WI38 (cell line): ENCODE data around the gene EID2.
A peak's percentile ranks its signal among the peaks of the same experiment; 100 is the strongest.

Experiments used
- H3K4me3 ChIP-seq: 2 replicates; pipeline ENCODE4 v1.5.1; 2011; ENCODE audit warnings: low read depth, mild to moderate bottlenecking, control low read depth, low read length
- CTCF ChIP-seq: IDR thresholded peaks from 2 replicates; pipeline ENCODE4 v1.5.1; 2012; ENCODE audit warnings: low read depth, mild to moderate bottlenecking, control low read depth, low read length

The EID2 gene

GRCh38 chr19:39514840-39515550 is 25.0 kb downstream of the EID2 start, which contains the start of gene SELENOV:
TSS of gene SELENOV (plus strand) at chr19:39515139. CDS start at chr19:39515213, 74 bp downstream.
- no peak within 1 kb of the TSS for H3K4me3 ChIP-seq
- no peak for TF ChIP-seq CTCF

- no peak for TF ChIP-seq CTCF
- H3K4me3 ChIP-seq = no peak overlapping the region
These were observed 27.0 kb downstream of the EID2 start for GRCh38 chr19:39512988-39513387.

GRCh38 chr19:39509233-39509632 is 30.7 kb downstream of the EID2 start:
- no peak overlapping the region for H3K4me3 ChIP-seq
- TF ChIP-seq CTCF = no peak

- TF ChIP-seq CTCF = no peak
- no peak overlapping the region for H3K4me3 ChIP-seq
These were observed 31.3 kb downstream of the EID2 start for GRCh38 chr19:39508629-39509028.

- H3K4me3 ChIP-seq = no peak overlapping the region; the same call in 1 of the 2 replicates
- TF ChIP-seq CTCF = no peak
These were observed 32.1 kb downstream of the EID2 start for GRCh38 chr19:39507715-39508364.

GRCh38 chr19:39506944-39507714 is 32.8 kb downstream of the EID2 start:
- H3K4me3 ChIP-seq = peak overlapping the region; percentile 33
- TF ChIP-seq CTCF = no peak

GRCh38 chr19:39506598-39506943 is 33.4 kb downstream of the EID2 start:
- no peak overlapping the region for H3K4me3 ChIP-seq
- TF ChIP-seq CTCF = no peak
